ENCODE results near the gene GFRA4. TPM values are rescaled to one million over a fixed set of nuclear protein-coding genes. Genes with fewer than 3 reads are reported as not detected.

Gene GFRA4
- total RNA-seq, 1 donor, result not detected

DNA sequence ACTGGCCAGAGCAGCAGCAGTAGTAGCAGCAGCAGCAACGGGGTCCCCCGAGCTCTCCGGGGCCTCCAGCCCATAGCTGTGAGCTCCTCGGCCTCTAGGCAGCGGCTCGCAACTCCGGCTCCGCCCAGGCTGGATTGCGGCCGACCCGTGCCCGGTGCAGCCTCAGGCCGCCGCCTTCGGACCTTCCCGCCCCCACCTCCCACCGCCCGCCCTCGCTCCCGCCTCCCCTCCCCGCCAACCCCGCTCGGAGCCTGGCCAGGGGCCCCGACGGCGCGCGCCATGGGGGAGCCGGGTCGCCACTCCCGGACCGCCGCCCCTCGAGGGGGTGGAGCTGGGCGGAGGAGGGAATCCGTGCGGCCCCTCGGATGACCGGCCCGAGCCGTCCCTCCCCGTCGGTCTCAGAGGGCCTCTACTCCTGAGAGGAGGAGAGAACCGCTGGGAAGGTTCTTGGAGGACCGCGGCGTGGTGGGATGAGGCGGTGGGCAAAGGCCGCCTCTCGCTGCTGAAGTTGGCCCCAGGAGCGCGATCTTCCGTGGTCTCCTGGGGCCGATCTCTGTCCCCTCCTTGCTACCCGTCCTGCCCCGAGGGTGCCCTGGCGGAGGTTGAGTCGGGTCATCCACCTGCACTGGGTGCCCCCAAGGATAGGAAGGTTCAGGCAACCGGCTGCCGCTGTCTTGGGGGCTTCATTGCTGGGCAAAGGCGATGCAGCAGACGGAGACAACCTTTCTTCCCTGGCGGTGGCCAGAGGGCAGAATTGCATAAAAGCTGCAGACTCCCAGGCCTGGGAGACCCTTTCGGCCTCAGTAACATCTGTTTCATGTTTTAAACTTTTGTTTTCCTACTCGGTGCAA, 19.0 kb upstream of the GFRA4 start, which contains the start of gene ADAM33:
TSS of gene ADAM33 (minus strand) at position 80 of the 851 bp plus-strand sequence. CDS start at position 74, 6 bp downstream.
- peaks cover 24% of the 10 kb centered on the region for H3K27me3 ChIP-seq (ENCODE audit: insufficient read depth, low read length)
- H3K4me3 ChIP-seq (ENCODE audit: low read length), result no peak within 1 kb of the TSS
- no peaks in the 10 kb centered on the region for H3K9me3 ChIP-seq (ENCODE audit: low read depth, low read length)
- no peaks in the 10 kb centered on the region for H3K4me1 ChIP-seq (ENCODE audit: insufficient read depth, low read length)

DNA sequence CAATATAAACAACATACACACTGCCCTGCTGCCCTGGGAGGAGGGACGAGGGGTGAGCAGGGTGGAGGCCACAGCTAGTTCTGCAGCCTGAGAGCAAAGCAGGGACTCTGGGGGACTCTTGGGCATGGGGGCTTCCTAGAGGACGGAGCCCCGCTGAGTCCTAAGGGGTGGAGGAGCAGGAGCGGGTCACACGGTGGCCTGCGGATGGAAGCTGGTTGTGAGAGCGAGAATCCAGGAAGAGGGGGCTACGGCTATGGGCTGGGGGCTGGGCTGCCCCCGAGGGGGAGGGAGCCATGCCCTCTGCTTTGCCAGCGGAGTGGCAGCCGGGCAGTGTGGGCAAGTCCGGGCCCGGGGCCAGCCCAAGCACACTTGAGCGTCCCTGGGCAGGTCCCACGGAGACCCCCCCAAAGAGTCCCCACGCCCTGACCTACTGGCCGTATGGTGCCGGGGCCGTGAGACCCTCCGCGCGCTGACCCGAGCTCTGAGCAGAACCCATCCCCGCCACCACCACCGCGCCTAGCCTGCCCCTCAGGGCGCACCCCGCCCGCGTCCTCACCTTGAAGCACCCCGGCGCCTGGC, 18.2 kb upstream of the GFRA4 start:
- peaks cover 24% of the 10 kb centered on the region for H3K27me3 ChIP-seq (ENCODE audit: insufficient read depth, low read length)
- no peaks in the 10 kb centered on the region for H3K9me3 ChIP-seq (ENCODE audit: low read depth, low read length)
- H3K4me3 ChIP-seq (ENCODE audit: low read length), result no peak overlapping the region
- H3K4me1 ChIP-seq (ENCODE audit: insufficient read depth, low read length), result no peaks in the 10 kb centered on the region

DNA sequence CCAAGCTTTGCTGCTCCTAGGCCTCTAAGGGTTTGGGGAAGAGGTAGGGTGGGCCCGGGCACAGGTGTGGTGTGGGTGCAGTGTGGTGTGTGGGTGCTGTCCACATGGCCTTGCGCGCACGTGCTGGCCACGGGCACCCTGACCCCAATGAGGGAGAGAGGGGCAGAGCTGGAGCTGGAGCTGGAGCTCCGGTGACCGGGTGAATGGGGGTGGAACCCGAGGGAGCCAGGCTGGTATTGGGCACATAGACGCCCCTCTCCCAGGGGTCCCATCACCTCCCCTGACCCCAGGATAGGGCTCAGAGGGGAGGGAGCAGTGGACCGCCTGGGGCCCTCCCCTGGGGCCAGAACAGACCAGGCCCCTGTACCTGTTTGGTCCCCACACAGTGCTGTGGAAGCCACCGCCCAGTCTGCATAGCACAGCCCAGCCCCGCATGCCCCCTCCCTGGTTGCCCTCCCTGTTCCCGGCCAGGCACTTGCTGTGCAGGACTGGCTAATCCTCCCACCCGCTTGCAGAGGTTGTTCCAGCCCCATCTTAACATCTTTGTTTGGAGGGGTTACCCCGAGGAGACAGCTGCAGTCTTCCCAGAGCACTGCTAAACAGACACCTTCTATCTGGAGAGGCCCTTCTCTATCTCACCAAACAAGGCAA, 17.6 kb upstream of the GFRA4 start:
- Histone ChIP-seq H3K4me1 (ENCODE audit: insufficient read depth, low read length) (no peaks in the 10 kb centered on the region), H3K4me3 (ENCODE audit: low read length) (no peak overlapping the region), H3K9me3 (ENCODE audit: low read depth, low read length) (no peaks in the 10 kb centered on the region), H3K27me3 (ENCODE audit: insufficient read depth, low read length) (peaks cover 24% of the 10 kb centered on the region)

DNA sequence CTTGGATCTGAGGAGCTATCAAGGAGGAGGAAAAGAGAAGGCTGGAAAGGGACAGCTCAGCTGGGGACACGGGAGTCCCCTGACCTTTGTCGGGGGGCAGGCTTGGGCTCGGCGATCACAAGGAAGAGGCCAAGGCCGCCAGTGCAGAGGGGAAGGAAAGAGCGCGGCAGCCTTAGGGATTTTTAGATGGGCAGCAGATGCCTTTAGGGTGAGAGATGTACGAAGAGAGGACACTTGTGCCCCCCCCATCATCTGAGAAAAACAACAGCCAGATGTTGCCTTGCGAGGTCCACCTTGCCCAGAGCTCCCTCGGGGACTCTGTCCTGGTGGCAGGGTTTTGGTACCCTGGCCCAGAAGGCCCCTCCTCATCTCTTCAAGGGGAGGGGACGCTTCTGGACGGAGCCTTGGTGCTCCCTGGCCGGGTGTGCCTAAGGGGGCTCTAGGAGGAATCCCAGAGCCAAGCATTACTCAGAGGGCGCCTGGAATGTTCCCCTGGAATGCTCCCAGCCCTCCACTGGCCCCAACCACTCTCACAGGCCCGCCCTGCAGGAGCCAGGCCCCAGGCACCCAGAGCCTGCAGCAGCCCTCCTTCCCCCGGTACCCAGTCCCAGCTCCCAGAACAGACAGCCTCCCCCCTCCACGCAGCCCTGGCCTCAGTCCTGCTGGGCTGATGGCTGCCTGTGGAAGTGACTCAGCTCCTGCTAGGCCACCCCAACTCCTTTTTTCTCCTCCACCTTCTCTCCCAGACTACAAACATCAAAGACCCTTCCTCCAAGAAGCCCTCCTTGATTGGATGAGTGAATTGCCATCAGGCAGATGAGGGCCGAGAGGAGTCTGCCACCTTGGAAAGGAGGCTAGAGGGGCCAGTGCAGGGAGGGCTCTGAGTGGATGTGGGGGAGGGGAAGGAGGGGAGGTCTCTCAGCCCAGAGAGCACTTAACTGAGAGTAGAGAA, 16.8 kb upstream of the GFRA4 start:
- no peaks in the 10 kb centered on the region for H3K9me3 ChIP-seq (ENCODE audit: low read depth, low read length)
- no peaks in the 10 kb centered on the region for H3K4me1 ChIP-seq (ENCODE audit: insufficient read depth, low read length)
- no peak overlapping the region for H3K4me3 ChIP-seq (ENCODE audit: low read length)
- H3K27me3 ChIP-seq (ENCODE audit: insufficient read depth, low read length), result peaks cover 24% of the 10 kb centered on the region

DNA sequence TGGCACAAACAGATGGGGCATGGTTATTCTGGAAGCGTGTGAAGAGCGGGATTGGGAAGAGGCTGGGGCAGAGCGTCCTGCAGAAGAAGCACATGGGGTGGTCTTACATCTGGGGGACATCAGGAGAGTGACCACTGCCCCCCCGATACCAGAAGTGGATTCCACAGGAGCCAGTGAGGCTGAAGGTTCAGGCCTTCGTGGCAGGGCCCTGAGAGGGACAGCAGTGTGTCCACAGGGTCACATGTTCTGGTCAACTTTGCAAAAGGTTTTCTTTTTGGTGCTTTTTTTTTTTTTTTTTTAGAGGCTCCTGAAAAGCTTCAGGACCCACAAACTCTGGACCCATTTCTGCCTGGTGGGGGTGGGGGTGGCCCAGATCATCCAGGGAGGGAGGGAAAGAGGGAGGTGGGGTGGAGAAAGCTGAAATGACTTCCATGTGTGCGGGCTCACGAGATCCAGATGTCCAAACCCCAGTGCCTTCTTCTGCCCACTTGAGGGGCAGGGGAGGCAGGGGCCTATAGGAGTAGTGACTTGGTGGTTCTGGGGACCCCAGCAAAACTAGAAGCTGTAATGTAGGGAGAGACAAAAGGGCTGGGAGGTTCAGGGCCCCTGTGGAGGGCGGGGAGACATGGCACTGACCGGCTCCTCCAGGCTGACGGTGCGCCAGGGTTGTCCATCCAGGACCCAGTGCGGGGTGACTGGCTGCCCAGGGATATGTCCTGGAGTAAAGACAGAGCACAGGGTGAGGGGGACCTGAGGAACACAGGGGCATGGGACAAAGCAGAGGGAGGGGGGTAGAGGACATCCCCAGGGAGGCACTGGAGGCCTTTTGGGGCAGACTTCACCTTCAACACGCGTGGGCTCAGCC, 15.9 kb upstream of the GFRA4 start:
- Histone ChIP-seq H3K4me3 (ENCODE audit: low read length) (no peak overlapping the region), H3K9me3 (ENCODE audit: low read depth, low read length) (no peaks in the 10 kb centered on the region), H3K4me1 (ENCODE audit: insufficient read depth, low read length) (no peaks in the 10 kb centered on the region), H3K27me3 (ENCODE audit: insufficient read depth, low read length) (peaks cover 33% of the 10 kb centered on the region)

DNA sequence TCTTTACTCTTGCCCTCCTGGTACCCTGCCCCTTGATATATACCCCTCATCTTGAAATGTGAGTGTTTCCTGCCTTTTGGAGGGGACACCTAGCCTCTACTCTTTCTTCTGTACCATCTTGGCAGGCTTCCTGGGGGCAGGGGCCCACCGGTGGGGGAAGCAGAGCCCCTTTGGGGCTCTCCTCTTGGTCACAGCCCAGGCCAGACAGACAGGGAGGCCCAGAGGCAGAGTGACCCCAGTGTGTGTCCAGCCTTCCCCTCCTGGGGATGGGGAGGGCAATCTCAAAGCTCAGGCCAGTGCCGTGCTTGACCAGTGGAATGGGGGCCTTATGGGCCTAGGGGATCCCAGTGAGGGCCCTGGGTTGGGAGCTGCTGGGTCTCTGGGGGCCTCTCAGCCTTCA, 15.0 kb upstream of the GFRA4 start:
- no peak overlapping the region for H3K4me3 ChIP-seq (ENCODE audit: low read length)
- no peaks in the 10 kb centered on the region for H3K4me1 ChIP-seq (ENCODE audit: insufficient read depth, low read length)
- no peaks in the 10 kb centered on the region for H3K9me3 ChIP-seq (ENCODE audit: low read depth, low read length)
- peaks cover 28% of the 10 kb centered on the region for H3K27me3 ChIP-seq (ENCODE audit: insufficient read depth, low read length)

DNA sequence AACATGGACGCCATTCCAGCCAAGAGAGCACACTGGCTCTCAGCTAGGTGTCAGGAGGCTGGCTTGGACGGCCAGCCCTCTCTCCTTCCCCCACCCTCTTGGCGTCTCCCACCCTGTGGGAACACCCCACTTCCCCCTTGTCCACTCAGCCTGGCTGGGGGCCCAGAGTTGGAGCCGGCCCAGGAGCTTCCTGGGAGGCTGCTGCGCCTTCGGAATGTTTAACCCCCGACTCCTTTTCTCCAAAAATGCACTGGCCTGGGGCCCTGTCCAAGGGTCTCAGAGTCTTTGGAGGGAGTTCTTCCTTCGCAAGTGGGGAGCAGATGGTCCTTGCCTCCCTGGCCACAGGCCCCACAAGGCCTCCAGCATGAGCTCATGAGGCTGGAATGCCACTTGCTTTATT, 14.5 kb upstream of the GFRA4 start:
- no peak overlapping the region for H3K4me3 ChIP-seq (ENCODE audit: low read length)
- H3K27me3 ChIP-seq (ENCODE audit: insufficient read depth, low read length), result peaks cover 31% of the 10 kb centered on the region
- no peaks in the 10 kb centered on the region for H3K4me1 ChIP-seq (ENCODE audit: insufficient read depth, low read length)
- H3K9me3 ChIP-seq (ENCODE audit: low read depth, low read length), result no peaks in the 10 kb centered on the region

DNA sequence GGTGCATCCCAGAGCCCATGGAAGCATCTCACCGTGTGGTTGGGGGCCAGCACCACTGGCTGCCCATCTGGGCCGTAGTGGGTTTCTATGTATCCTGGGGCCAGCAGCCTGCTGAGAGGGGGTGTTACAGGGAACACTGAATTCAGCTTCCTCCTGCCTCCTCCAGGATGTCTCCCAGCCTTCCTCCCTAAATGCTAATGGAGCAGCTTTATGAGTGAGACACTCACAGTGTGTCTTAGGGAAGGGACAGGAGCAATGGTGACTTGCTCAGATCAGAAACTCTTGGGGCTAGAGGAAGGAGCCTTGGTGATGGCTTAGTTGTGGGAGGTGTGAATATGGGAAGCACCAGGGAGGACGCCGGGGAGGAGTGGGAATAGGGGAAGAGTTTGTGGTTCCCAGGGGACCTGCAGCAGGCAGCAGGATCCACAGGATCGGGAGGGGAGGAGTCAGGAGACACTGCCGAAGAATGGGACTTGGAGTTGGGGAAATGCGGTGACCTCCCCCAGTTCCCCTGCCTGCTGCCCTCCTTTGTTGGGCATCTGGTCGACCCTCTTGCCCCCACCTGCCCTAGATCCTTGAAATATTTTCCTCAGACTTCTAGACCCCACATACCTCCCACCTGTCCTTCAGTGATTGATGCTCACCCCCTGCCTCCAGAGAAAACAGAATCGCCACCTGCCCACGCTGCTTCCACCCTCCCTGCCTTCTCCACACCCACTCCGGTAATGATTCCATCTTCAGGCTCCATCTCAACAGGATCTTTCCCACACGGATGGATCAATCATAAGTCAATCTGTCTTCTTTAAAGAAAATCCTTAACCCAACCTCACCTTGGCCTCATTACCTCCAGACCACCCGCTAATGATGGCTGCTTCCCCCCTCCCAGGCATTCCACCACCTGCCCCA, 12.0 kb upstream of the GFRA4 start:
- Histone ChIP-seq H3K4me1 (ENCODE audit: insufficient read depth, low read length) (no peaks in the 10 kb centered on the region), H3K27me3 (ENCODE audit: insufficient read depth, low read length) (peaks cover 28% of the 10 kb centered on the region)

DNA sequence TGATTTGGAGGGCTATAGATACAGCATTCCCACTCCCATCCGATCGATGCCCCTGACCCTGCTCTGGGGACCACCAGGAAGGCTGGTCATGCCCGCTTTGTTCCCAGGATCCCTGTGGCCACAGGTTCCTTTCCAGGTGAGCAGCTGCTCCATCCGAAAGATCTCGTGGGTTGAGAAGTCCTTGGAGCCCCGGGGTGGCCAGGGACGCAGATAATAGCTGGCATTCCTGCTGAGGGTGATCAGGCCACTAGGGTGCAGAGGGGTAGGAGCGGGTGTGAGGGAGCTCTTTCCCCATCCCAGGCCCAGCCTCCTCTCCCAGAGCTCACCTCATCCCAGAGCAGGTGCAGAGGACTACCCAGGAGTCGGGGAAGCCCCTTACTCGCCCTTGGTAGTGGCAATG, 11.2 kb upstream of the GFRA4 start:
- Histone ChIP-seq H3K27me3 (ENCODE audit: insufficient read depth, low read length) (peaks cover 28% of the 10 kb centered on the region), H3K4me3 (ENCODE audit: low read length) (no peak overlapping the region), H3K9me3 (ENCODE audit: low read depth, low read length) (no peaks in the 10 kb centered on the region), H3K4me1 (ENCODE audit: insufficient read depth, low read length) (no peaks in the 10 kb centered on the region)

More for the DNA sequence above, 12.0 kb upstream of the GFRA4 start:
- Histone ChIP-seq H3K4me3 (ENCODE audit: low read length) (no peak overlapping the region), H3K9me3 (ENCODE audit: low read depth, low read length) (no peaks in the 10 kb centered on the region)

DNA sequence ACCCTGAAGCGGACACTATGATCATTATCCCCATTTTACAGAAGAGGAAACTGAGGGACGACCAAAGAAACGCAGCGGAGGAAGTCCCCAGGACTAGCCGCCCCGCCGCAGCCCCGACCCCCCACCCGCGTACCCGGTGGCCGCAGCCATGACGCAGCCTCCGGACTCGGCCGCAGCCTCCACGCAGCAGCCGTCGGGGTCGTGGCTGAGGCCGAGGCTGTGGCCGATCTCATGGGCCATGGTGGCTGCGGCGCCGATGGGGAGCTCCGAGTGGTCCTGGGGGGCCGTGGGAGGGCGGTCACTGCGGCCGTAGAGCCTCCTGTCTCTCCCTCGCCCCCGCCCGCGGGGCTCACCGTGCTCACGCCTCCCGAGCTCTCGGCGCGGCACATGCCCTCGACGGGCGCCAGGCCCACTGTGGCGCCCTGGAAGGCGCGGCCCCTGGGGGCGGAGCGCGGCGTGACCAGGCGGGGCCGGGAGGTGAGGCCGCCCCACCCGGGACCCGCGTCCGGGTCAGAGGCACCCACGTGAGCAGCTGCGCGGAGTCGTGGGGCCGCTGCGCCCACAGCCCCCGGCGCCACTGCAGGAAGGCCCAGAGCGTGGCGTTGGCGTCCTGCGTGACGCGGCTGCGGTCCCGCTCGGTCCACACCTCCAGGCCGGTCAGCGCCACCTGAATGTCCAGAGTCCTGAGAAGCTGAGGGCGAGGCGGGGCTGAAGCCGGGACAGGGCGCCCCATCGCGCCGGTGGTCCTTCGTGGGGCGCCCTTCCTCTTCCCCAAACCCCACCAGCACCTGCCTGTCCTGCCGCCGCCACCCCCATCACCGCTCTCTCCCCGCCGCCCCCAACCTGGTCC, 10.2 kb upstream of the GFRA4 start:
- peaks cover 28% of the 10 kb centered on the region for H3K27me3 ChIP-seq (ENCODE audit: insufficient read depth, low read length)
- H3K4me3 ChIP-seq (ENCODE audit: low read length), result no peak overlapping the region
- H3K9me3 ChIP-seq (ENCODE audit: low read depth, low read length), result no peaks in the 10 kb centered on the region
- no peaks in the 10 kb centered on the region for H3K4me1 ChIP-seq (ENCODE audit: insufficient read depth, low read length)

DNA sequence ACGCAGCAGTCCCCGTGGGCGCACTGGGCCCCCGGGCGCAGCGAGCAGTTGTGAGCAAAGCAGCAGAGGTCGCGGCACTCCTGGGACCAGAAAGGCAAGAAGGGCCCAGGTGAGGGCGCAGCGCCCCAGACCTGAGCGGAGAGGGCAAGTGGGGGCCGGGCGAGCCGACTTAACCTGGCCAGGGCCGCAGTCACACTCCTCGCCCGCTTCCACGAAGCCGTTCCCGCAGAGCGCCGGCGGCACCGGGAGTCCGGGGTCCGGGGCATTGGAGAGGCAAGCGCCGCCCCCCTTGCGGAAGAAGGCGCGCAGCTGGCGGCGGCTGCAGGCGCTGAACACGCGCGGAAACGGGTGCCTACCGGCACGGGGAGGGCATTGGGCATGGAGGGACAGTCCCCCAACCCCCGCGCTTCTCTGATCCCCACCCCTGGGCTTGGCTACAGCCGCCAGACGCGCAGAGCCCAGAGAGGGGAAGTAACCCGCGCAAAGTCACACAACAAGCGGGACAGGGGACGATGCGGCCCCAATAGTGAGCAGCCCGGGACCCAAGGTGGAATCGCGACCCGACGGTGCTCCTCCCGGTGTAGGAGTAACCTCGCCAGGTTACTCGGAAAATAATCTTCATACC, 9.5 kb upstream of the GFRA4 start:
- Histone ChIP-seq H3K9me3 (ENCODE audit: low read depth, low read length) (no peaks in the 10 kb centered on the region), H3K27me3 (ENCODE audit: insufficient read depth, low read length) (peaks cover 28% of the 10 kb centered on the region), H3K4me1 (ENCODE audit: insufficient read depth, low read length) (no peaks in the 10 kb centered on the region), H3K4me3 (ENCODE audit: low read length) (no peak overlapping the region)

DNA sequence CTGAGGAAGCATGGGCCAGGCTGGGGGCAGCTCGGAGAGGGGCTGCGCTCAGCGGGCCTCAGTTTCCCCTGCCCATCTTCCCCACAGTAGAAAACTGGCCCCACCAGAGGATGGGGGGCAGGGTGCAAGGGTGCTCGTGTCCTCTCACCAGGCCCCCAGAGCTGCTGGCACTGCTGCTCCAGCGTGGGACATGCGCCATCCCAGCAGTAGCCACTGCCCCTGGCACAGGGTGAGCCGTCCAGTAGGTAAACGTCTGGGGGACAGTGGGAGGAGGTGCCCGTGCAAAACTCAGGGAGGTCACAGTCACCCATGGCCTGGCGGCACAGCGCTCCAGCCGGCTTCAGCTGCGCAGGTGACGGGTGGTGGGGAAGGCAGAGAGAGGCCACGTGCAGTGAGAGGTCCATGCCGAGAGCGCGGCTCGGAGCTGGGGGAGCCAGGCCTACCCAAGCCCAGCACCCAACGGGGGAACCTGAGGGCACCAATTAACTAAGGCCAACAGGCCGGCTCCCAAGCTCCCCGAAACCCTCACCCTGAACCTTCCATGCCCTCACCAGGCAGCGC, 8.9 kb upstream of the GFRA4 start:
- Histone ChIP-seq H3K27me3 (ENCODE audit: insufficient read depth, low read length) (peaks cover 28% of the 10 kb centered on the region), H3K4me3 (ENCODE audit: low read length) (no peak overlapping the region), H3K4me1 (ENCODE audit: insufficient read depth, low read length) (no peaks in the 10 kb centered on the region), H3K9me3 (ENCODE audit: low read depth, low read length) (no peaks in the 10 kb centered on the region)

Data from mononuclear cell (primary cell).